Measurements from ENCODE around the gene PTPN14. TPM values are rescaled to one million over a fixed set of nuclear protein-coding genes. Genes with fewer than 3 reads are reported as not detected.

PTPN14 gene
- total RNA-seq, 1 donor from 2014 or later = 43.7 TPM

- H3K4me3 ChIP-seq = no peak overlapping the region
- H3K27me3 ChIP-seq = no peaks in the 10 kb centered on the region
- H3K4me1 ChIP-seq = no peaks in the 10 kb centered on the region
- TF ChIP-seq, protein P1, sequence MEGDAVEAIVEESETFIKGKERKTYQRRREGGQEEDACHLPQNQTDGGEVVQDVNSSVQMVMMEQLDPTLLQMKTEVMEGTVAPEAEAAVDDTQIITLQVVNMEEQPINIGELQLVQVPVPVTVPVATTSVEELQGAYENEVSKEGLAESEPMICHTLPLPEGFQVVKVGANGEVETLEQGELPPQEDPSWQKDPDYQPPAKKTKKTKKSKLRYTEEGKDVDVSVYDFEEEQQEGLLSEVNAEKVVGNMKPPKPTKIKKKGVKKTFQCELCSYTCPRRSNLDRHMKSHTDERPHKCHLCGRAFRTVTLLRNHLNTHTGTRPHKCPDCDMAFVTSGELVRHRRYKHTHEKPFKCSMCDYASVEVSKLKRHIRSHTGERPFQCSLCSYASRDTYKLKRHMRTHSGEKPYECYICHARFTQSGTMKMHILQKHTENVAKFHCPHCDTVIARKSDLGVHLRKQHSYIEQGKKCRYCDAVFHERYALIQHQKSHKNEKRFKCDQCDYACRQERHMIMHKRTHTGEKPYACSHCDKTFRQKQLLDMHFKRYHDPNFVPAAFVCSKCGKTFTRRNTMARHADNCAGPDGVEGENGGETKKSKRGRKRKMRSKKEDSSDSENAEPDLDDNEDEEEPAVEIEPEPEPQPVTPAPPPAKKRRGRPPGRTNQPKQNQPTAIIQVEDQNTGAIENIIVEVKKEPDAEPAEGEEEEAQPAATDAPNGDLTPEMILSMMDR (IDR thresholded peaks at IDR 0.05) = no peak
- H3K36me3 ChIP-seq = no peaks in the 10 kb centered on the region
- H3K9me3 ChIP-seq = no peaks in the 10 kb centered on the region
- ATAC-seq (no peak), DNase-seq (no peak)
- H3K27ac ChIP-seq = no peak overlapping the region
- intact Hi-C loops (cut with DNase I) = no loop called here
Observed at GRCh38 chr1:214341932-214342331, 209.5 kb downstream of the PTPN14 start.

- Histone ChIP-seq H3K36me3 (no peaks in the 10 kb centered on the region), H3K27me3 (no peaks in the 10 kb centered on the region), H3K27ac (no peak overlapping the region), H3K4me3 (no peak overlapping the region), H3K9me3 (no peaks in the 10 kb centered on the region), H3K4me1 (no peaks in the 10 kb centered on the region)
- TF ChIP-seq, protein P1 (IDR thresholded peaks at IDR 0.05) = no peak
- no peak for ATAC-seq
- intact Hi-C loops (cut with DNase I) = no loop called here
- DNase-seq = no peak
Observed at GRCh38 chr1:214341459-214341858, 209.9 kb downstream of the PTPN14 start.

DNA sequence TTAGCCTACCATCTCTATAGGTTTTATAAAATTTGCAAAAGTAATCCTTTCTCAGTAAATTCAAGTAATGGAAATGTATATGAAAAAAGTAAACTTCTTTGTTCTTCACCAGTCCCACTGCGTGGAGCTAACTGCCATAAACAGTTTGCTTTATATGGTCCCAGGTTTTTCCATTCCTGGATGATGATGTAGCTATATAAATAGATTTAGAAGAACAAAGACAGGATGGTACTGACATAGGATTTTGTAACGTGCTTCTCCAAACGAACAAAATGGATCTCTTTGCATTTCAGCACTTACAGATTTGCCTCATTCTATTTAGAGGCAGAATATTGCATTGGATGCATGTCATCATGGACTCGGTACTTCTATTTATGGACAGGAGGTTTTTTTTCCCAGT lies 213.2 kb downstream of the PTPN14 start:
- H3K27ac ChIP-seq = no peak overlapping the region
- TF ChIP-seq, protein P1 (IDR thresholded peaks at IDR 0.05) = no peak
- no peak for ATAC-seq
- no peaks in the 10 kb centered on the region for H3K27me3 ChIP-seq
- H3K4me1 ChIP-seq = no peaks in the 10 kb centered on the region
- no peak for DNase-seq
- no peaks in the 10 kb centered on the region for H3K36me3 ChIP-seq
- no peaks in the 10 kb centered on the region for H3K9me3 ChIP-seq
- no peak overlapping the region for H3K4me3 ChIP-seq
- intact Hi-C loops (cut with DNase I) = loop anchor here (10.0 kb wide), 1 partner anchor 247 kb away; no protein-coding TSS in a partner anchor

GRCh38 chr1:214337511-214337910 lies 213.9 kb downstream of the PTPN14 start:
- peak; percentile 73 for ATAC-seq
- H3K9me3 ChIP-seq = no peaks in the 10 kb centered on the region
- no peaks in the 10 kb centered on the region for H3K27me3 ChIP-seq
- H3K36me3 ChIP-seq = no peaks in the 10 kb centered on the region
- intact Hi-C loops (cut with DNase I) = loop anchor here (10.0 kb wide), 1 partner anchor 247 kb away; no protein-coding TSS in a partner anchor
- TF ChIP-seq, protein P1 (IDR thresholded peaks at IDR 0.05) = no peak
- no peaks in the 10 kb centered on the region for H3K4me1 ChIP-seq
- no peak for DNase-seq
- no peak overlapping the region for H3K27ac ChIP-seq
- H3K4me3 ChIP-seq = no peak overlapping the region

GRCh38 chr1:214337015-214337414 lies 214.4 kb downstream of the PTPN14 start:
- Histone ChIP-seq H3K27ac (no peak overlapping the region), H3K9me3 (no peaks in the 10 kb centered on the region), H3K27me3 (no peaks in the 10 kb centered on the region), H3K4me1 (no peaks in the 10 kb centered on the region), H3K4me3 (no peak overlapping the region), H3K36me3 (no peaks in the 10 kb centered on the region)
- no peak for DNase-seq
- ATAC-seq = no peak
- intact Hi-C loops (cut with DNase I) = loop anchor here (10.0 kb wide), 1 partner anchor 248 kb away; no protein-coding TSS in a partner anchor
- TF ChIP-seq, protein P1 (IDR thresholded peaks at IDR 0.05) = no peak

DNA sequence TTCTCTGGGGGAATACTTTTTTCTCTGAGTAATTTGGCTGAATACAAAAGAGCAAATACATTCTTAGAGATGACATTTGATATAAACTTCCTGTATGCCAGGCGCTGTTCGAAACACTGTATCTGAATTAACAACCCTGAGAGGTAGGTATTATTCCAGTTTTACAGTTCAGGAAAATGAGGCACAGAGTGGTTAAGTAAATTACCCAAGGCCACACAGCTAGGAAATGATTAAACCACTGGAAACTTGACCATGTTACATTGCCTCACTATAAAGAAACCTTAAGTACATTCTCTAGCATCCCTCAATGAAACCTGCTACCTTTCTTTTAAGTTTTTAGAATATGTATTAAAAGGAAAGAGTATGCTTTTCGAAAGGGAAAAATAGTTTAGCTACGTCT lies 215.8 kb downstream of the PTPN14 start:
- Histone ChIP-seq H3K27ac (no peak overlapping the region), H3K4me1 (no peaks in the 10 kb centered on the region), H3K9me3 (no peaks in the 10 kb centered on the region), H3K36me3 (no peaks in the 10 kb centered on the region), H3K4me3 (no peak overlapping the region), H3K27me3 (no peaks in the 10 kb centered on the region)
- ATAC-seq = no peak
- TF ChIP-seq, protein P1 (IDR thresholded peaks at IDR 0.05) = no peak
- no peak for DNase-seq
- intact Hi-C loops (cut with DNase I) = loop anchor here (10.0 kb wide), 1 partner anchor 249 kb away; no protein-coding TSS in a partner anchor

All from upper lobe of right lung (tissue), 1 donor.